HEK293T (cell line): ENCODE results near the gene DUSP14.

Experiments used
- BHLHE40 ChIP-seq: fragments of 450-650 bp; IDR thresholded peaks from 2 replicates; pipeline ENCODE4 v1.6.1; 2016; ENCODE audit warnings: mild to moderate bottlenecking, moderate library complexity, borderline replicate concordance
- TF ChIP-seq, protein P1 (sequence below): fragments of 450-650 bp; IDR thresholded peaks from 2 replicates; pipeline ENCODE4 v1.6.1; 2016

DNA sequence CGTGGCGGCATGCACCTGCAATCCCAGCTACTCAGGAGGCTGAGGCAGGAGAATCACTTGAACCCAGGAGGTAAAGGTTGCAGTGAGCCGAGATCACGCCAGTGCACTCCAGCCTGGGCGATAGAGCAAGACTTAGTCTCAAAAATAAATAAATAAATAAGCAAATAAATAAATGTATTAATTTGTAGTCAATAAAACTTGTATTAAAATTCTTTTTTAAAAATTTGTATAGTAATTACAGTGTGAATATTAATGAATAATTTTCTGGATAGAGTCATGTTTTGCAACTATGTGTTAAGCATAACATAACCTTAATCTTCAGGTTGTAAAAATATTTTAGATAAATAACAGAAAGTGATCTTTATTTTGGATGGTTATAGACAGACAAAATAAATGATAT lies 27.2 kb upstream of the DUSP14 start:
- TF ChIP-seq BHLHE40, result no peak
- TF ChIP-seq, protein P1, sequence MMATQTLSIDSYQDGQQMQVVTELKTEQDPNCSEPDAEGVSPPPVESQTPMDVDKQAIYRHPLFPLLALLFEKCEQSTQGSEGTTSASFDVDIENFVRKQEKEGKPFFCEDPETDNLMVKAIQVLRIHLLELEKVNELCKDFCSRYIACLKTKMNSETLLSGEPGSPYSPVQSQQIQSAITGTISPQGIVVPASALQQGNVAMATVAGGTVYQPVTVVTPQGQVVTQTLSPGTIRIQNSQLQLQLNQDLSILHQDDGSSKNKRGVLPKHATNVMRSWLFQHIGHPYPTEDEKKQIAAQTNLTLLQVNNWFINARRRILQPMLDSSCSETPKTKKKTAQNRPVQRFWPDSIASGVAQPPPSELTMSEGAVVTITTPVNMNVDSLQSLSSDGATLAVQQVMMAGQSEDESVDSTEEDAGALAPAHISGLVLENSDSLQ, result no peak
